ENCODE data around the gene PKN2. TPM values are rescaled to one million over a fixed set of nuclear protein-coding genes. Genes with fewer than 3 reads are reported as not detected.
A peak's percentile ranks its signal among the peaks of the same experiment; 100 is the strongest.

The PKN2 gene
- total RNA-seq, 1 donor from 2014 or later: 29.8 TPM

GRCh38 chr1:88799491-88799890, 115.4 kb downstream of the PKN2 start:
- peaks cover 16% of the 10 kb centered on the region for H3K36me3 Mint-ChIP-seq (ENCODE audit: low read depth)
- TF ChIP-seq CTCF (IDR thresholded peaks at IDR 0.05): no peak
- H3K4me1 Mint-ChIP-seq (ENCODE audit: low read depth): peaks cover 31% of the 10 kb centered on the region
- H3K4me3 Mint-ChIP-seq (ENCODE audit: unreplicated experiment): no peak overlapping the region
- no peaks in the 10 kb centered on the region for H3K27me3 Mint-ChIP-seq (ENCODE audit: low read depth)
- H3K9me3 Mint-ChIP-seq (ENCODE audit: low read depth): peaks cover 5% of the 10 kb centered on the region
- DNase-seq (ENCODE audit: low spot score): no peak
- peak overlapping the region; percentile 46 for H3K27ac Mint-ChIP-seq (ENCODE audit: unreplicated experiment)

- no peak overlapping the region for H3K4me3 Mint-ChIP-seq (ENCODE audit: unreplicated experiment)
- DNase-seq (ENCODE audit: low spot score): no peak
- TF ChIP-seq CTCF (IDR thresholded peaks at IDR 0.05): peak; percentile 84
- peaks cover 31% of the 10 kb centered on the region for H3K4me1 Mint-ChIP-seq (ENCODE audit: low read depth)
- peaks cover 5% of the 10 kb centered on the region for H3K9me3 Mint-ChIP-seq (ENCODE audit: low read depth)
- peaks cover 16% of the 10 kb centered on the region for H3K36me3 Mint-ChIP-seq (ENCODE audit: low read depth)
- H3K27ac Mint-ChIP-seq (ENCODE audit: unreplicated experiment): no peak overlapping the region
- H3K27me3 Mint-ChIP-seq (ENCODE audit: low read depth): no peaks in the 10 kb centered on the region
These were observed 116.4 kb downstream of the PKN2 start for GRCh38 chr1:88800382-88801051.

GRCh38 chr1:88801575-88802208, 117.6 kb downstream of the PKN2 start:
- no peak for DNase-seq (ENCODE audit: low spot score)
- peak overlapping the region; percentile 55 for H3K27ac Mint-ChIP-seq (ENCODE audit: unreplicated experiment)
- H3K4me3 Mint-ChIP-seq (ENCODE audit: unreplicated experiment): no peak overlapping the region
- H3K27me3 Mint-ChIP-seq (ENCODE audit: low read depth): no peaks in the 10 kb centered on the region
- H3K36me3 Mint-ChIP-seq (ENCODE audit: low read depth): peaks cover 16% of the 10 kb centered on the region
- peaks cover 31% of the 10 kb centered on the region for H3K4me1 Mint-ChIP-seq (ENCODE audit: low read depth)
- TF ChIP-seq CTCF (IDR thresholded peaks at IDR 0.05): no peak
- peaks cover 5% of the 10 kb centered on the region for H3K9me3 Mint-ChIP-seq (ENCODE audit: low read depth)

GRCh38 chr1:88802404-88802803, 118.3 kb downstream of the PKN2 start:
- peak overlapping the region; percentile 74 for H3K27ac Mint-ChIP-seq (ENCODE audit: unreplicated experiment)
- H3K36me3 Mint-ChIP-seq (ENCODE audit: low read depth): peaks cover 16% of the 10 kb centered on the region
- no peaks in the 10 kb centered on the region for H3K27me3 Mint-ChIP-seq (ENCODE audit: low read depth)
- H3K4me1 Mint-ChIP-seq (ENCODE audit: low read depth): peaks cover 31% of the 10 kb centered on the region
- no peak for DNase-seq (ENCODE audit: low spot score)
- H3K9me3 Mint-ChIP-seq (ENCODE audit: low read depth): peaks cover 5% of the 10 kb centered on the region
- no peak for TF ChIP-seq CTCF (IDR thresholded peaks at IDR 0.05)
- H3K4me3 Mint-ChIP-seq (ENCODE audit: unreplicated experiment): no peak overlapping the region

- no peak for TF ChIP-seq CTCF (IDR thresholded peaks at IDR 0.05)
- H3K4me1 Mint-ChIP-seq (ENCODE audit: low read depth): peaks cover 31% of the 10 kb centered on the region
- H3K4me3 Mint-ChIP-seq (ENCODE audit: unreplicated experiment): no peak overlapping the region
- peak overlapping the region; percentile 74 for H3K27ac Mint-ChIP-seq (ENCODE audit: unreplicated experiment)
- H3K36me3 Mint-ChIP-seq (ENCODE audit: low read depth): peaks cover 15% of the 10 kb centered on the region
- no peaks in the 10 kb centered on the region for H3K27me3 Mint-ChIP-seq (ENCODE audit: low read depth)
- no peak for DNase-seq (ENCODE audit: low spot score)
- H3K9me3 Mint-ChIP-seq (ENCODE audit: low read depth): peaks cover 5% of the 10 kb centered on the region
These were observed 118.9 kb downstream of the PKN2 start for GRCh38 chr1:88802950-88803349.
